HL-60/S4 treated with retinoic acid at 250 ng/mL for 4 days and 3 days (cell line): Measurements from ENCODE around the gene TP53AIP1.

ENCODE experiments used
- in situ Hi-C: fragments of 300-500 bp; cut with MboI; formaldehyde crosslinking; loops from 2 replicates; pipeline ENCODE4 v1.7.0; 2022; ENCODE audit warnings: low sequenced_read_pairs

The TP53AIP1 gene

DNA sequence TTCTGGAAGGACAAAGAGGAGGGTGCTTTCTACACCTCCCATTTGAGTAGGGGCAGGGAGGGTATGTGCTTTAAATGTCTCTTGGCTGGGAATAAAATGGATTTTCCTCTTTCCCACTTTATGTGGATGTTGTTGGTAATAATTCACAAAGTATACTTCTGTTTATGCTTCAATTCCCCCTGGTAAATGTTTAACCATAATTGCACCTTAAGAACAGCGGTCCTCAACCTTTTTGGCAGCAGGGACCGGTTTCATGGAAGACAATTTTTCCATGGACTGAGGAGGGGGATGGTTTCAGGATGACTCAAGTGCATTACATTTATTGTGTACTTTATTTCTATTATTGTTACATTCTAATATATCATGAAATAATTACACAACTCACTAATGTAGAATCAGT lies 4.0 kb upstream of the TP53AIP1 start:
- in situ Hi-C loops: no loop called here

- in situ Hi-C loops: no loop called here
Measured at GRCh38 chr11:128943428-128943976, 831 bp upstream of the TP53AIP1 start.

- in situ Hi-C loops: no loop called here
Measured at GRCh38 chr11:128942272-128942612, 429 bp downstream of the TP53AIP1 start.

- in situ Hi-C loops: no loop called here
Measured at GRCh38 chr11:128941573-128942271, 949 bp downstream of the TP53AIP1 start.

DNA sequence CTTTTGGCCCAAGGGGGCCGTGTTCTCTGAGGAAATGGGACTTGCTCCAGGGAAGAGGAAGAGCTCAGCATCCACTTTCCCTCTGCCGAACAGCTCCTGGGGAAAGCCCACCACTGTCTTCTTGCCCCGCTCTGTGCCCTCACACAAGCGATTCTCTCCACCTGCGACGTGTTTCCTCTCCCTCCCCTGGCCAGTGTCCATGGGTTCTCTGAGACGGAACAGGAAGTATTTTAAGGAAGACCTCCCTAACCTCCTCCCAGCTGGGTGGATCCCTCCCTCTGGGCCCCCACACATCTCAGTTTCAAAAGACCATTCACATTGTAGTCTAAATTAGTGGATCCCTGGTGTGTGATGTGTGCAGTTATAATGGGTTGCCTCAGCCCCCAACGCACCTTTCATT lies 1.6 kb downstream of the TP53AIP1 start:
- in situ Hi-C loops: no loop called here

DNA sequence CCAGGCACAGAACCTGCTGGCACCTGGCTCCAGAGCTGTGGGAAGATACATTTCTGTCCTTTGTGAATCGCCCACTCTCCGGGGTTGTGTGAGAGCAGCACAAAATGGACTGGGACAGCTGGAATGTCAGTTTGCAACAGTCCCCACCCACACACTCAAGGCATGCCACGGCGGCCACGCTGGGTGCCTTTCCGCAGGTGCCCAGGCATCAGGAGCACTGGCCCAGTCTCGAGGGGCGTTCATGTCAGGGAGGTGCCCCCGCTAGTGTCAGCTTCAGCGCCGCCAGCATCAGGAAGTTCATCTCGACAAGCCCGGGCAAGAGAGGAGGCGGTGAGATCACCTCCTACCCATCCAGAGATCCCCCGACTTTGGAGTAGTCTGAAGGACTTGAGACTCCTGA lies 2.1 kb downstream of the TP53AIP1 start:
- in situ Hi-C loops: no loop called here

DNA sequence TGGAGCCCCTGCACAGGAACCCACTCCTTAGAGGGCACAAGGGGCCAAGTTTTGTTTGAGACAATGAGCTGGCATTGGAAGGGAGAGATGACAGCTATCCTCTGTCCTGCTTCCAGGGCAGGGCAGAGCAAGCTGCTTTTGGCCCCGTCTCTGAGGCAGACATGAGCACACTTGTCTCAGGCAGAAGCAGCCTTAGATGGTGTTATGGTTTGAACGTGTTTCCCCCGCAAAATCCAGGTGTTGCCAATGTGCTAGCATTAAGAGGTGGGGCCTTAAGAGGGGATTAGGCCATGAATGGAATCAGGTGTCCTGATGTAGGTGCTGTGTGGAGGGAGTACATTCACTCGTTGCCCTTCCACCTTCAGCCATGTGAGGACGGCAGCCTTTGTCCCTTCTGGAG lies 2.5 kb downstream of the TP53AIP1 start:
- in situ Hi-C loops: no loop called here

GRCh38 chr11:128939591-128939990 lies 3.1 kb downstream of the TP53AIP1 start:
- in situ Hi-C loops: no loop called here

DNA sequence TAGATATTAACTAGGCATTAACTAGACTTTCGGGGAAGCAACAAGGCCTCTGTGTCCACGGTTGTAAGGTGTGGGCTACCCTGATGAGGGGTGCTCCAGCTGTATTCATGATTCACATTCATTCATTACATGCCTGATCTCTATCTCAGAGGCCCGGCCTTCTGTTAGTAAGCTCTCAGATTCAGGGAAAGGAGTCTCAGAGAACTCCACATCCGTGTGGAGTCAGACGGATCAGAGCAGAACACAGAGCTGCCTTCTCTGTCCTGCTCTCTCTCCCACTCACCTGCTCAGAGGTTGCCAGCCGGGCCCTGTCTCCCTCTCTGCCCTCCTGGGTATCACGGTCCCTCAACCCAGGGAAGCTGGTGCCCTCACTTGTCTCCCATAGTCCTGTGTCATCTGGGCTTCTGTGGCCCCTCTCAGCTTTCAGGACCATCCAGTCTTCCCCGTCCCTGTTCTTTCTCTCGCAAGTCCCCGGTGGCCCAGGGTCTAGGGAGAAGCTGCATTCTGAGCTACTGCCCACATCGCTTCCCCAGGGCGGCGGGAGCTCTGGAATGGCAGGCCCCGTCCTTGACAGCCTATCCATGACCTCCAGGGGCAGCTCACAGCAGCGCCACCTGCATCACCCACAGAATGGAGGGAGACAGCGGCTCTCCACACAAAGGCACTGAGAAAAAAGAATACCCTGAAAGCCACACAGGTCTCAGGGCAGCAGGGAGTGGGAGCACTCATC lies 4.3 kb downstream of the TP53AIP1 start:
- in situ Hi-C loops: no loop called here

- in situ Hi-C loops: no loop called here
Measured at GRCh38 chr11:128937480-128937879, 5.2 kb downstream of the TP53AIP1 start.

GRCh38 chr11:128936606-128937251 lies 5.9 kb downstream of the TP53AIP1 start:
- in situ Hi-C loops: no loop called here

DNA sequence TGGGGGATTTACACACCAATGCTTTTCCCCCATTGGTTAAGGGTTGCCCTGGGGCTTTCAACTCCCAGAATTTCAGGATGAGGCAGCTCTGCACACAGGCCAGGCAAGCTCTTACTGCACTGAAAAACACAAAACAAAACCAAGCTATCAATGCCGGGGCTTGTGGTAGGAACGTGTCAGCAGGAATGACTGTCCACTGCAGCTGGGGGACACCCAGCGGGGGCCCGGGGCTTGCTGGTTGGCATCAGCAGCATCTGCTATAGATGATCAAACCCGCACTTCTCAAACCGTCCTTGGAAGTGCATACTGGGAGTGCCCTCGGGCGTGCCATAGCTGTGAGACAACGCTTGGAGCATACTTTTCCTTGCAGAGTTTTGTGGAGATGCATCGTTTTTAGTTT lies 7.7 kb downstream of the TP53AIP1 start:
- in situ Hi-C loops: no loop called here

GRCh38 chr11:128934351-128934750 lies 8.3 kb downstream of the TP53AIP1 start:
- in situ Hi-C loops: no loop called here

GRCh38 chr11:128933481-128934178 lies 9.0 kb downstream of the TP53AIP1 start:
- in situ Hi-C loops: no loop called here

DNA sequence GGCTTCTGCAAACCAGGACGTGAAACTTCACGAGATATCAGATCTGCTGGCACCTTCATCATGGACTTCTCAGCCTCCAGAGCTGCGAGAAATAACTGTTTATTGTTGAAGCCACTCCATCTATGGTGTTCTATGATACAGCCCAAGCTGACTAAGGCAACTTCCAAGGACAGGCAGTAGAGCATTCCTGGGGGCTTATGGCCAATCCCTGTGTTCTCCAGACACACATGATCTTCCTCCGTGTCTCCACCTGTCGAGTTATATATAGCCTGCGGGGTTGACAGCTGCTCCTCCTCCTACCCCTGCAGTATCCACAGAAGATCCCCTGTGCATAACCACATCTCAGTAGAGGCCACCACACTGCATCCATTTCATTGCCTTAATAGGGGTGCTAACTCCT lies 11.0 kb downstream of the TP53AIP1 start:
- in situ Hi-C loops: no loop called here

DNA sequence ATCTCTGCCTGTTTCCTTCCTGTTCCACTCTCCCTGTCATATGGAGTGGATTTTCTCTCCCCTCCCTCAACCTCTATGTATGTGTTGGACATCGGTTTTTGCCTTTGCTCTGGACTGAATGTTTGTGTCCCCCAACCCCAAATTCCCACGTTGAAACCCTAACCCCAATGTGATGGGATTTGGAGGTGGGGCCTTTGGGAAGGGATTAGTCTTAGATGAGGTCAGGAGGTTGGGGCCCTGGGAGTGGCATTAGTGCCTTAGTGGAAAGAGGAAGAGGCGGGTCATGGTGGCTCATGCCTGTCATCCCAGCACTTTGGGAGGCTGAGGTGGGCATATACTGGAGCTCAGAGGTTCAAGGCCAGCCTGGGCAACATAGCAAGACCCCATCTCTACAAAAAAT lies 11.6 kb downstream of the TP53AIP1 start:
- in situ Hi-C loops: no loop called here

GRCh38 chr11:128929991-128930390 lies 12.7 kb downstream of the TP53AIP1 start:
- in situ Hi-C loops: no loop called here

- in situ Hi-C loops: no loop called here
Measured at GRCh38 chr11:128929468-128929867, 13.2 kb downstream of the TP53AIP1 start.

- in situ Hi-C loops: no loop called here
Measured at GRCh38 chr11:128928400-128928799, 14.3 kb downstream of the TP53AIP1 start.

DNA sequence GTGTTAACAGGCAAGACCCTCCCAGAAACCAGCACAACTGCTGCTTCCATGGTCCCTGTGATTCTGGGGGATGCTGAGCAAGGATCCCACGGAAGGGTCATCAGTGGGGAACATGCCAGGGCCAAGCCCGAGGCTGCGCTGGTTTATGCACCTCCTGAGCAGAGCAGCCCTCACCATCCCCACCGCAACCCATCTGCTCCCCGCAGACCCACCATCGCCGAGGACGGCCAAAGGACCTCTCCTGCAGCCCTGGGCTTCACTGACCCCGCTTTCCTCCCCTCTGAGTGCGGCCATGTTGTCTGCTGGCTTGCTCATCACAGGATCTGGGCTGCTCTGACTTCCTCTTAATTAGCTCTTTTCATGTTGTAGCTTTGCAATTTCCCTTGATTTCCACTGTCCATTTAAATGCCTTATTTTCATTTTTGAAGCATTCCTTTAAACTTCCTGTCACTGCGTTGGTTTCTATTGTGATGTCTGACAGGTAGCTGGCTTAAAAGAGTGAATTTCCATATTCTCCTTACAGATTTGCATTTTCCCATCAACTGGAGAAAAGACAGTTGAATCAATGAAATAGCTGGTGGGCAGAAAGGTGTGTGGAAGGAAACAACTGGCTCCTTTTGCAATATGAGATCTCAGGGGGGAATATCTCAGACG lies 14.9 kb downstream of the TP53AIP1 start:
- in situ Hi-C loops: no loop called here

GRCh38 chr11:128927108-128927461 lies 15.6 kb downstream of the TP53AIP1 start:
- in situ Hi-C loops: no loop called here
